Neural cell (in vitro differentiated cells): ENCODE measurements around the gene PSMD8.

ENCODE experiments used
- TAF1 ChIP-seq: IDR thresholded peaks from 2 replicates; pipeline ENCODE4 v1.6.1; 2012; ENCODE audit warnings: low read depth
- TF ChIP-seq, protein P1 (sequence below): fragments of 450-650 bp; IDR thresholded peaks from 2 replicates; pipeline ENCODE4 v1.5.1; 2014; ENCODE audit warnings: antibody characterized with exemption, mild to moderate bottlenecking, moderate library complexity; ENCODE audit not compliant: poor library complexity, severe bottlenecking

DNA sequence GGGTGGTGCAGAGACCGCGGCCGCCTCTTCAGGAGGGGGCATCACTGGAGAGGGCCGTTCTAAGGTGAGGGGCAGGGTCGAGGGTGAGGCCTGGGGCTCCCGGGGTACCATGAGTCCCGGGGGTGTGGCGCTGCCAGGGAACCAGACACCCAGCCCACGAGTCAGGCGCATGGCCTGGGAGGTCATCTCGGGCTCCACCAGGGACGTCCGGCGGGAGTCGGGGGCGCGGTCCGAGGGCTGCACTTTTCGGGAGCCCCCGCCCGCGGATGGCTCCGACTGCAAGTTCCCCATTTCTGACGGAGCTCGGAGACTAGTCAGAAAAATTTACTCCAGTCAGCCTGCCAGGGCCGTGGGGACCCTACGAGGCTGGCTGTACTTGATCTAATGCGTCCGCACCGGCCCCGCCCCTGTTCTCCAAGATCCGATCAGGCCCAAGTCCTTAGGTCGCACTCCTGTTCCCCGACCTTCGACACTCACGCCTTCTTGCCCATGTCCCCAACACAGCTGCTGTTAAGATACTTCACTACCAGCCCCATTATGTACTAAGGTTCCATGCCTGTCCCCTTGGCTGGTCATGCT, 12.7 kb downstream of the PSMD8 start:
- TF ChIP-seq, protein P1, sequence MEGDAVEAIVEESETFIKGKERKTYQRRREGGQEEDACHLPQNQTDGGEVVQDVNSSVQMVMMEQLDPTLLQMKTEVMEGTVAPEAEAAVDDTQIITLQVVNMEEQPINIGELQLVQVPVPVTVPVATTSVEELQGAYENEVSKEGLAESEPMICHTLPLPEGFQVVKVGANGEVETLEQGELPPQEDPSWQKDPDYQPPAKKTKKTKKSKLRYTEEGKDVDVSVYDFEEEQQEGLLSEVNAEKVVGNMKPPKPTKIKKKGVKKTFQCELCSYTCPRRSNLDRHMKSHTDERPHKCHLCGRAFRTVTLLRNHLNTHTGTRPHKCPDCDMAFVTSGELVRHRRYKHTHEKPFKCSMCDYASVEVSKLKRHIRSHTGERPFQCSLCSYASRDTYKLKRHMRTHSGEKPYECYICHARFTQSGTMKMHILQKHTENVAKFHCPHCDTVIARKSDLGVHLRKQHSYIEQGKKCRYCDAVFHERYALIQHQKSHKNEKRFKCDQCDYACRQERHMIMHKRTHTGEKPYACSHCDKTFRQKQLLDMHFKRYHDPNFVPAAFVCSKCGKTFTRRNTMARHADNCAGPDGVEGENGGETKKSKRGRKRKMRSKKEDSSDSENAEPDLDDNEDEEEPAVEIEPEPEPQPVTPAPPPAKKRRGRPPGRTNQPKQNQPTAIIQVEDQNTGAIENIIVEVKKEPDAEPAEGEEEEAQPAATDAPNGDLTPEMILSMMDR: no peak
- TF ChIP-seq TAF1: no peak
